ENCODE data around the gene HDAC9.

DNA sequence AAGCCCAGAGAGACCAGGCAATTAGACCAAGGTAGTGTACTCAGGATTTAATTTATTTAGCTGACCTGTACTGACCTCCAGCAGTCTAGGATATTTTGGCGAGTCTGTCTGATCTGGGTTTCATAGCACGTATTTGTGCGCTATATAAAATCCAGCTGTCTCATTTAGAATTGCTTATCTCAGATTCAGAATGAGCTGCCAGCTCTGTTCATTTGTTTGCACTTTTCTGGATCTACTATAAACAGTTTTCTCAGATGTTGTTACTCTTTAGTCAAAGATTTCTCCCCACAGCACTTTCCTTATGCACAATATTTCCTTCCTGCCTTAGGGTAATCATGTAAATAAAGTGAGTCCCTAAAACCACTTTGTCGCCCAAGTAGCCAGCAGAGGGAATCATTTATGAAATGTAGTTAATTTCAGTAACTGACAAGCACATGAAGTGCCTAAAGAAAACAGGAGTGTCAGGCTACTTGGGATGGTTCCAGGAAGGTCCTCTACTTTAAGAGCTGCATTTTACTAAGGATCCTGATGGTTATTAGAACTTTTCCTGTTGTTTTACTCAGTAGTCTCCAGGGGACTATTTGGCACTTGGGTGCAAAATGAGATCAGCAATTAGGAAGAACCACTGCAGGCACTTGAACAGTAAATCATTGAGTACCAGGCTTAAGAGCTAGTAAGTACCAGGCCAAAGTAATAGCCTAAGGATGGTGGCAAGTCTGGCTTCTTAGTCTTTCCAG lies 395.5 kb downstream of the HDAC9 start:
- TF ChIP-seq, protein P1, sequence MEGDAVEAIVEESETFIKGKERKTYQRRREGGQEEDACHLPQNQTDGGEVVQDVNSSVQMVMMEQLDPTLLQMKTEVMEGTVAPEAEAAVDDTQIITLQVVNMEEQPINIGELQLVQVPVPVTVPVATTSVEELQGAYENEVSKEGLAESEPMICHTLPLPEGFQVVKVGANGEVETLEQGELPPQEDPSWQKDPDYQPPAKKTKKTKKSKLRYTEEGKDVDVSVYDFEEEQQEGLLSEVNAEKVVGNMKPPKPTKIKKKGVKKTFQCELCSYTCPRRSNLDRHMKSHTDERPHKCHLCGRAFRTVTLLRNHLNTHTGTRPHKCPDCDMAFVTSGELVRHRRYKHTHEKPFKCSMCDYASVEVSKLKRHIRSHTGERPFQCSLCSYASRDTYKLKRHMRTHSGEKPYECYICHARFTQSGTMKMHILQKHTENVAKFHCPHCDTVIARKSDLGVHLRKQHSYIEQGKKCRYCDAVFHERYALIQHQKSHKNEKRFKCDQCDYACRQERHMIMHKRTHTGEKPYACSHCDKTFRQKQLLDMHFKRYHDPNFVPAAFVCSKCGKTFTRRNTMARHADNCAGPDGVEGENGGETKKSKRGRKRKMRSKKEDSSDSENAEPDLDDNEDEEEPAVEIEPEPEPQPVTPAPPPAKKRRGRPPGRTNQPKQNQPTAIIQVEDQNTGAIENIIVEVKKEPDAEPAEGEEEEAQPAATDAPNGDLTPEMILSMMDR (IDR thresholded peaks at IDR 0.05): no peak
- TF ChIP-seq POLR2A (IDR thresholded peaks at IDR 0.05; ENCODE audit: low read depth) (no peak), POLR2AphosphoS5 (IDR thresholded peaks at IDR 0.05) (no peak)
